ENCODE measurements around the gene SLAMF9. TPM values are rescaled to one million over a fixed set of nuclear protein-coding genes. Genes with fewer than 3 reads are reported as not detected.

SLAMF9 gene
- total RNA-seq, 1 experiment from 2014 or later: not detected

DNA sequence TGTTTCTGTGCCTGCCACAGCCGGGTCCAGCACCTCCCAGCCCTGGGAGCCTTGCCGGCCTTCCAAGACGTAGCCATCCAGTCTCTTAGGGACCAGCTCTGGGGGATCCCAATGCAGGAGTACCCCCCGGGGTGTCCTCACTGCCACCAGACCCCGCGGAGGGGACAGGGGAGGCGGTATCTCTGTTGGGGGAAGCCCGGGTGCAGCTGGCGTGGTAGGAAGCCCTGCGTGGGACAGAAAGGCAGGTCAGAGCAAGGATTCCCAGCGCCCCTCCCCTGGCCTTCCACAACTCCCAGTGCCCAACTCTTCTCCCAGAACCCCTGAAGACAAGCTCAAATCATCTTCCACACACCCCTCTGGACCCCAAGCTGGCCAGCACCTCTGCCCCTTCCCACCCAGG is 23.8 kb downstream of the SLAMF9 start:
- H3K27ac ChIP-seq (ENCODE audit: insufficient read length, low read depth, low read length): no peak overlapping the region
- H2BK120ac ChIP-seq (ENCODE audit: low read depth, low read length, poor library complexity, severe bottlenecking): no peak overlapping the region
- Mint-ChIP-seq H3K9me3 (no peaks in the 10 kb centered on the region; a peak in 1 of 5 replicates), H3K27me3 (ENCODE audit: low read depth) (peaks cover 2% of the 10 kb centered on the region), H3K4me3 (no peak overlapping the region), H3K27ac (no peak overlapping the region), H3K4me1 (peaks cover 12 to 14% of the 10 kb centered on the region in 2 experiments), H3K36me3 (ENCODE audit: insufficient read depth in 1 of 3, low read depth in 3 of 3) (peaks cover 22 to 37% (median 36%) of the 10 kb centered on the region in 3 experiments)
- no peak overlapping the region for H3K23ac ChIP-seq (ENCODE audit: insufficient read length, low read depth, low read length)
- H4K91ac ChIP-seq (ENCODE audit: insufficient read length, low read depth, low read length): no peak overlapping the region
- no CpG with 5 or more reads among the region's 11 CpGs for WGBS (ENCODE audit: extremely low coverage, insufficient read length, low lambda C conversion rate)
- TF ChIP-seq, protein P1, sequence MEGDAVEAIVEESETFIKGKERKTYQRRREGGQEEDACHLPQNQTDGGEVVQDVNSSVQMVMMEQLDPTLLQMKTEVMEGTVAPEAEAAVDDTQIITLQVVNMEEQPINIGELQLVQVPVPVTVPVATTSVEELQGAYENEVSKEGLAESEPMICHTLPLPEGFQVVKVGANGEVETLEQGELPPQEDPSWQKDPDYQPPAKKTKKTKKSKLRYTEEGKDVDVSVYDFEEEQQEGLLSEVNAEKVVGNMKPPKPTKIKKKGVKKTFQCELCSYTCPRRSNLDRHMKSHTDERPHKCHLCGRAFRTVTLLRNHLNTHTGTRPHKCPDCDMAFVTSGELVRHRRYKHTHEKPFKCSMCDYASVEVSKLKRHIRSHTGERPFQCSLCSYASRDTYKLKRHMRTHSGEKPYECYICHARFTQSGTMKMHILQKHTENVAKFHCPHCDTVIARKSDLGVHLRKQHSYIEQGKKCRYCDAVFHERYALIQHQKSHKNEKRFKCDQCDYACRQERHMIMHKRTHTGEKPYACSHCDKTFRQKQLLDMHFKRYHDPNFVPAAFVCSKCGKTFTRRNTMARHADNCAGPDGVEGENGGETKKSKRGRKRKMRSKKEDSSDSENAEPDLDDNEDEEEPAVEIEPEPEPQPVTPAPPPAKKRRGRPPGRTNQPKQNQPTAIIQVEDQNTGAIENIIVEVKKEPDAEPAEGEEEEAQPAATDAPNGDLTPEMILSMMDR (conservative IDR thresholded peaks at IDR 0.05): no peak
- H4K8ac ChIP-seq (replicated peaks; ENCODE audit: insufficient read length, low read depth, low read length): no peak overlapping the region
- no peak overlapping the region for H2BK5ac ChIP-seq (ENCODE audit: insufficient read length, low read length)
- no peak overlapping the region for H2BK20ac ChIP-seq (ENCODE audit: low read depth, low read length, poor library complexity, severe bottlenecking)
- no peak overlapping the region for H4K5ac ChIP-seq (ENCODE audit: insufficient read length, low read depth, low read length)
- no peak overlapping the region for H3K9ac ChIP-seq (ENCODE audit: extremely low read depth, insufficient read length, low read length)
- H3K14ac ChIP-seq (ENCODE audit: insufficient read depth, low read length): no peak overlapping the region
- no peak for DNase-seq
- no peak overlapping the region for H3T11ph ChIP-seq (ENCODE audit: low read length)
- no peaks in the 10 kb centered on the region for H3K4me1 ChIP-seq (ENCODE audit: insufficient read depth, low read length)
- H3K23me2 ChIP-seq (ENCODE audit: insufficient read length, low read depth, low read length, poor library complexity, severe bottlenecking): peaks cover 6% of the 10 kb centered on the region
- no peak overlapping the region for H2BK12ac ChIP-seq (ENCODE audit: insufficient read length, low read depth, low read length)
- H3K79me1 ChIP-seq (ENCODE audit: insufficient read depth, low read depth, low read length, poor library complexity, severe bottlenecking): no peaks in the 10 kb centered on the region
- no peak overlapping the region for H2AK5ac ChIP-seq (ENCODE audit: insufficient read length, low read length)
- H3K56ac ChIP-seq (ENCODE audit: insufficient read length, low read depth, low read length): no peak overlapping the region
- no peak overlapping the region for H3K18ac ChIP-seq (ENCODE audit: insufficient read length, low read depth, low read length)
- H3K9me3 ChIP-seq (ENCODE audit: control insufficient read depth, low read depth, low read length): no peaks in the 10 kb centered on the region
- H3K27me3 ChIP-seq (ENCODE audit: insufficient read depth, low read length): no peaks in the 10 kb centered on the region
- H3K4me2 ChIP-seq (ENCODE audit: insufficient read depth, insufficient read length, low read length): no peak overlapping the region
- H3K79me2 ChIP-seq (ENCODE audit: insufficient read depth, low read length): no peaks in the 10 kb centered on the region
- H3K4ac ChIP-seq (ENCODE audit: low read depth, low read length): no peak overlapping the region
- no peak overlapping the region for H2BK15ac ChIP-seq (ENCODE audit: low read depth, low read length)
- H2AFZ ChIP-seq (ENCODE audit: low read length): no peak overlapping the region
- no peaks in the 10 kb centered on the region for H4K20me1 ChIP-seq (ENCODE audit: control insufficient read depth, insufficient read depth, insufficient read length)

Measured in H9 (cell line).